ENCODE results near the gene UCHL5. TPM values are rescaled to one million over a fixed set of nuclear protein-coding genes. Genes with fewer than 3 reads are reported as not detected.

The UCHL5 gene
- total RNA-seq, 1 donor from 2014 or later = 24.7 TPM

DNA sequence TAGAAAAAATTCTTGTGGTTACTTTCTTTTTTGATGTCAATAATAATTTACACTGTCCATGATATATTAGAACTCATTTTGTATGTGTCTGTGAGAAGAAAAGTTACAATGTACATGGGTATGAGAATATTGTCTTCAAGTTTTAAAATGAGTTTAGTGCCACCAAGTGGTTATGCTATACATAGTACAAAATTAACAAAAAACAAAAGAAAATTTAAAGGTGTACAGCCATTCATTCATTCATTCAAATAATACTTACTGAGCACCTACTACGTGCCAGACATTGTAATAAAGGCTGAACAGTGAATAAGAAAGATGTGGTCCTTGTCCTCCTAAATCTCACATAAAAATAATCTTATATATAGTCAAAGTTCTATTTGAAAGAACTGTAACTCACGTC lies 27.7 kb downstream of the UCHL5 start:
- TF ChIP-seq, protein P1, sequence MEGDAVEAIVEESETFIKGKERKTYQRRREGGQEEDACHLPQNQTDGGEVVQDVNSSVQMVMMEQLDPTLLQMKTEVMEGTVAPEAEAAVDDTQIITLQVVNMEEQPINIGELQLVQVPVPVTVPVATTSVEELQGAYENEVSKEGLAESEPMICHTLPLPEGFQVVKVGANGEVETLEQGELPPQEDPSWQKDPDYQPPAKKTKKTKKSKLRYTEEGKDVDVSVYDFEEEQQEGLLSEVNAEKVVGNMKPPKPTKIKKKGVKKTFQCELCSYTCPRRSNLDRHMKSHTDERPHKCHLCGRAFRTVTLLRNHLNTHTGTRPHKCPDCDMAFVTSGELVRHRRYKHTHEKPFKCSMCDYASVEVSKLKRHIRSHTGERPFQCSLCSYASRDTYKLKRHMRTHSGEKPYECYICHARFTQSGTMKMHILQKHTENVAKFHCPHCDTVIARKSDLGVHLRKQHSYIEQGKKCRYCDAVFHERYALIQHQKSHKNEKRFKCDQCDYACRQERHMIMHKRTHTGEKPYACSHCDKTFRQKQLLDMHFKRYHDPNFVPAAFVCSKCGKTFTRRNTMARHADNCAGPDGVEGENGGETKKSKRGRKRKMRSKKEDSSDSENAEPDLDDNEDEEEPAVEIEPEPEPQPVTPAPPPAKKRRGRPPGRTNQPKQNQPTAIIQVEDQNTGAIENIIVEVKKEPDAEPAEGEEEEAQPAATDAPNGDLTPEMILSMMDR (conservative IDR thresholded peaks at IDR 0.05; ENCODE audit: low read depth, low read length) = no peak
- DNase-seq (ENCODE audit: low read depth) = no peak
- H3K4me3 ChIP-seq (ENCODE audit: low read depth, low read length) = no peak overlapping the region

DNA sequence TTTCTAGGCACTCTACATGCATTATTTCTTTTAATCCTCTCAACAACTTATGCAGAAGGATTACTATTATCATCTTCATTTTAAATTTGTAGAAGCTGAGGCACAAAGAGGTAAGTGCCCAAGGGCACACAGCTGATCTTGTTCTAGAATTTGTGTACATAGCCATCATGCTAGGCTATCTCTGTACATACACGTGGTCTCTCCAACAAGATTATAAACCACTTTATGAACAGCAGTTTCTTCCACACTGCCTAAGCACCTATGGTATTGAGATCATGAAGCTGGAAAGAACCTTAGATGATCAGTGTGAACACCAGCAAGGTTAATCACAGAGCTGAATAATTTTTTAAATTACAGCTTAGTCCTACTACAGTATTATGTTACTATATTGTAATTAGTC lies 28.9 kb downstream of the UCHL5 start:
- no peak overlapping the region for H3K4me3 ChIP-seq (ENCODE audit: low read depth, low read length)
- no peak for DNase-seq (ENCODE audit: low read depth)
- TF ChIP-seq, protein P1 (conservative IDR thresholded peaks at IDR 0.05; ENCODE audit: low read depth, low read length) = no peak

DNA sequence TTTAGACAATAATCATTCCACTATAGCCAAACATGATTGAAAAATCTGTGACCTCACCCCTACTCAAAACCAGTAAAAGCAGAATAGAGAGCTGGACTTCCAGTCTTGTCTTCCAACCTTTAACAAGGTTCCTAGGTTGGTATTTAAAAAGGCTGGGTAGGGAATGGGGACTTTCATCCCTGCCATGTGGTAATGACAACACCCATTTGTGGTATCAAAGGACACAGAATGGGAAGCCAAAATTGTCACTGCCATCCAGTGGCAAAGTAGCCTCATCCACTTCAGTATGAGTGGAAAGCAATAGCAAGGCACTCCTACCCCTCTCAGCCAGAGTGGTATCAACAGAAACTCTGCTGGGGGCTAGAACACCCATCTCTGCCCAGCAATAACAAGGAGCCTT lies 33.9 kb downstream of the UCHL5 start:
- no peak overlapping the region for H3K4me3 ChIP-seq (ENCODE audit: low read depth, low read length)
- DNase-seq (ENCODE audit: low read depth) = no peak
- TF ChIP-seq, protein P1 (conservative IDR thresholded peaks at IDR 0.05; ENCODE audit: low read depth, low read length) = no peak

DNA sequence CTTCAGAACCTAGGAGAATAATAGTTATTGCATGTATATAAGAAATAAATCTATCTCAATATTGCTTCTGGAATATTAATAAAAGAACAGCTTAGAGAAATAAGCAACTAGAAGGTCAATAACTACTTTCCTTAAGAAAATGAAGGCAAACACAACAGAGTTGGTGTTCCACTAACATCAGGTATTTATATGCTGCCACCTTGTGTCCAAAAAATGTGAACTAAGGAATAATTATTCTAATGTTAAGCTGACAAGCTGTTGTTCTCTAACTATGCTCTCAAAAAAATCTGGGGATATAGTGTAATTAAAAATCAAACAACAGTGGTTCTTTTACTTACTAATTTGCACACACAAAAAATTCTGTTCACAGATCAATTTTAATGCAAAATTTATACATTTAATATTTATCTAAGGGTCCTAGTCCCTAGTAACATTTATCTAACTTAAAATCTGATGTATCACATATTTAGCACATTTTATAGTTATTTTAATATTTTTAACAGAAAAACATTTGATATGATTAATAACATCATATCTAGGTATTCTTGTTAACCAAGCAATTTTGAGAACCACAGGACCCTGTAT lies 39.6 kb downstream of the UCHL5 start:
- H3K4me3 ChIP-seq (ENCODE audit: low read depth, low read length) = no peak overlapping the region
- TF ChIP-seq, protein P1 (conservative IDR thresholded peaks at IDR 0.05; ENCODE audit: low read depth, low read length) = peak; percentile 54

DNA sequence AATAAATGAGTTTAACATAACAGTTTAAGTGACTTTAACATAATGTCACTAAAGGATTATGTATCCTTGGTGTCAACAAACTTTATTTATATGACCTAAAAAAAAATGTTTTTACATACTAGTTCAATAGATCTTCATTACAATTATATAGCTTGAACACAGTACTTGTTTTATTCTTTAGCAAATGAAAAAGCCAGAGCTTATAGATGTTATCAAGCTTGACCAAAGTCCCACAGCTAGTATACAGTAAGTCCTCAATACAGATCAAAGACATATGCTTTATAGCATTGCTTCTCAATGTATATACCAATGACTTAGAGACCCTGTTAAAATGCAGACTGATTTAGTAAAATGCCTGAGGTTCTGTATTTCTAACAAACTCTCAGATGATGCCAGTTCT lies 42.4 kb downstream of the UCHL5 start:
- TF ChIP-seq, protein P1 (conservative IDR thresholded peaks at IDR 0.05; ENCODE audit: low read depth, low read length) = no peak
- no peak overlapping the region for H3K4me3 ChIP-seq (ENCODE audit: low read depth, low read length)
- no peak for DNase-seq (ENCODE audit: low read depth)

More for the DNA sequence above, 39.6 kb downstream of the UCHL5 start:
- DNase-seq (ENCODE audit: low read depth) = peak; percentile 30

DNA sequence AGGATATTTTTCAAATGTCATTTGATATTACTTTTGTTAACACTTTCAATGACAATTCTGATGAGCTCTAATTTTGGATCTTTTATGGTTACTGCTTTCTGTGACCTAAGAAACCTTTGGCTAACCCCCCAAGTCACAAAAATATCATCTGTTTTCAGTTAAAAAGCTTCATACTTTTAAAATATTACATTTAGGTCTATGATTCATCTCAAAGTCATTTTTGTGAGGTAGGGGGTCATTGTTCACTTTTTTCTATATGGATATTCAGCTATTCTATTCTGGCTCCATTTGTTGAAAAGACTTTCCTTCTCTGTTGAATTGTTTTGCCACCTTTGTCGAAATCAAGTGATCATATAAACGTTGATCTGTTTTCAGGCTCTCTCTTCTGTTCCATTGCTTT lies 44.8 kb downstream of the UCHL5 start:
- no peak overlapping the region for H3K4me3 ChIP-seq (ENCODE audit: low read depth, low read length)
- TF ChIP-seq, protein P1 (conservative IDR thresholded peaks at IDR 0.05; ENCODE audit: low read depth, low read length) = no peak
- DNase-seq (ENCODE audit: low read depth) = no peak

DNA sequence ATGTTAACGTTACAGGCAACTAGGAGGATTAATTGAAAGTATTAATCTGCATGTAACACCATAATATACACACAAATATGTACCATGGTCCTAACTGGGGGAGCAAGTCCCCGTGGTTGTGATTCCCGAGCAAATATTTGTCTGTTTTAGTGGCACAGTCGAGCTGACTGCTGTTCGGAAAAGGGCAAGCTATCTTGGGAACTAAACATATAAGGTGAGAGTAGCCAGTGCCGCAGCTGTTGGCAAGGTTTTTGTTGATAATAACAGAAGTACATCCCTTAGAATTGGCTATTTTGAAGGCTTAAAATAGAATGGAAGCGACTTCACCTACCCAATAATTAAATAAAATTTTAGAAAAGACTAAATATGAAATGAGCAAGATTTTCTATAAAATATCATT lies 45.5 kb downstream of the UCHL5 start:
- DNase-seq (ENCODE audit: low read depth) = no peak
- H3K4me3 ChIP-seq (ENCODE audit: low read depth, low read length) = no peak overlapping the region

More for the DNA sequence above, 45.5 kb downstream of the UCHL5 start:
- TF ChIP-seq, protein P1 (conservative IDR thresholded peaks at IDR 0.05; ENCODE audit: low read depth, low read length) = no peak

All from epithelial cell of proximal tubule (primary cell).